PC-9 (cell line): Measurements from ENCODE around the gene LHX6. TPM values are rescaled to one million over a fixed set of nuclear protein-coding genes. Genes with fewer than 3 reads are reported as not detected.

Experiments used
- BruUV-seq: library from RNA; stranded (reverse); fragments of 400-500 nt; replicated peaks from 2 replicates; lab custom pipeline; 2021; lab: Mats Ljungman, UMichigan
- CTCF ChIA-PET: fragments of 300-600 bp; sonication (Branson Sonifier 250); formaldehyde crosslinking; loops from one replicate; lab custom pipeline; 2022; ENCODE audit warnings: antibody characterized with exemption; lab: Charles Lee
- POLR2A ChIA-PET: fragments of 300-600 bp; sonication (Branson Sonifier 250); formaldehyde crosslinking; loops from one replicate; lab custom pipeline; 2022; ENCODE audit warnings: antibody characterized with exemption; ENCODE audit not compliant: unreplicated experiment; lab: Charles Lee
- DNase-seq, 2 experiments: peaks; one replicate each; pipeline versions ENCODE4 v3.0.0 to v3.0.0-alpha.2; 2015 to 2022; ENCODE audit warnings: mixed read lengths in 1 of 2
- H2AFZ ChIP-seq: fragments of 200-600 bp; sonication (generic); 2 replicates; pipeline ENCODE4 v1.8.1; 2017; ENCODE audit warnings: antibody characterized with exemption
- H3F3A ChIP-seq: fragments of 200-600 bp; sonication (generic); 2 replicates; pipeline ENCODE4 v1.8.1; 2017; ENCODE audit warnings: antibody characterized with exemption, mild to moderate bottlenecking, low read depth; ENCODE audit not compliant: insufficient read depth
- H3K27ac ChIP-seq: fragments of 200-600 bp; sonication (generic); 2 replicates; pipeline ENCODE4 v1.6.1; 2016; ENCODE audit warnings: mixed run types
- H3K27me3 ChIP-seq: fragments of 200-600 bp; sonication (generic); 2 replicates; pipeline ENCODE4 v1.6.1; 2016; ENCODE audit warnings: low read depth, mixed run types; ENCODE audit not compliant: insufficient read depth
- H3K36me3 ChIP-seq: fragments of 200-600 bp; sonication (generic); 2 replicates; pipeline ENCODE4 v1.6.1; 2016; ENCODE audit warnings: low read depth, mixed run types
- H3K4me1 ChIP-seq: fragments of 200-600 bp; sonication (generic); replicated peaks from 2 replicates; pipeline ENCODE4 v1.6.1; 2016; ENCODE audit warnings: mixed run types; ENCODE audit not compliant: insufficient read depth
- H3K4me2 ChIP-seq: fragments of 200-600 bp; sonication (generic); 2 replicates; pipeline ENCODE4 v1.6.1; 2017; ENCODE audit warnings: mixed run types
- H3K4me3 ChIP-seq: fragments of 200-600 bp; sonication (generic); 2 replicates; pipeline ENCODE4 v1.6.1; 2016; ENCODE audit warnings: mixed run types
- H3K79me2 ChIP-seq: fragments of 200-600 bp; sonication (generic); 2 replicates; pipeline ENCODE4 v1.6.1; 2017; ENCODE audit warnings: low read depth, mixed run types
- H3K9me2 ChIP-seq: fragments of 200-600 bp; sonication (generic); 2 replicates; pipeline ENCODE4 v1.8.1; 2017; ENCODE audit warnings: mild to moderate bottlenecking; ENCODE audit not compliant: insufficient read depth
- H3K9me3 ChIP-seq: fragments of 200-600 bp; sonication (generic); 2 replicates; pipeline ENCODE4 v1.8.1; 2016; ENCODE audit warnings: low read depth; ENCODE audit not compliant: insufficient read depth
- H4K20me1 ChIP-seq: fragments of 200-600 bp; sonication (generic); 2 replicates; pipeline ENCODE4 v1.8.1; 2017; ENCODE audit not compliant: insufficient read depth
- EZH2 ChIP-seq: fragments of 200-600 bp; sonication (generic); IDR thresholded peaks from 2 replicates; pipeline ENCODE4 v1.8.0; 2017; ENCODE audit warnings: antibody characterized with exemption, low read depth
- intact Hi-C: fragments of 100-400 bp; cut with micrococcal nuclease; formaldehyde crosslinking; loops from one replicate; pipeline ENCODE4 v1.10.0; 2022; ENCODE audit not compliant: unreplicated experiment
- total RNA-seq: library from RNA; stranded (reverse); gene quantifications from 2 replicates; pipeline ENCODE4 v1.2.3, GENCODE V29; 2021
- TF ChIP-seq, protein P1 (sequence below): fragments of 200-600 bp; sonication (generic); conservative IDR thresholded peaks from 2 replicates; pipeline ENCODE4 v1.6.1; 2017; ENCODE audit warnings: mixed run types, antibody characterized with exemption, mild to moderate bottlenecking, moderate library complexity

LHX6 gene
- total RNA-seq, 1 experiment from 2014 or later = not detected

DNA sequence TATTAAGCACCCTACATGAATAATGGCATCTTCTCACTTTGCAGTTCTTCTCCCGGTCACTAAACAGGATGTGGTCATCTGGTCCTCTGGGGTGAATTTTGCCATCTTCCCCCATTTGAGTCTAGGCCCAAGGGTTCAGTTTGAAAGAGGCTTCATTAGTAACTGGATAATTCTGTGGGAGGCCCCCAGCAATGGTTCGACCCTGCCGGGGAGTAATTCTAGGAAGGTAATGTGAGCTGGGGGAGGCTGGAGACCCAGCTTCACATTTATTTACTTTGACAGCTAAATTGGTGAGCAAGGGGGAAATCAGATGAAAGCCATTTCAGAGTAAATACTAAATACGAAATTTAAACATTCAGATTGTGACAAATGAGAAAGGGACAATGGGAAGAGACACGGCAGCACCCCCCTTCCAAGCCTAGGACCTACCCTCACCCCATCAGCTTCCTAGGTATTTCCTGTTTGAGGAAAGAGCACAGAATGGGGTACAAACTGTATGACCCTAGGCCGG lies 4.1 kb upstream of the LHX6 start:
- no peak overlapping the region for H2AFZ ChIP-seq
- TF ChIP-seq, protein P1, sequence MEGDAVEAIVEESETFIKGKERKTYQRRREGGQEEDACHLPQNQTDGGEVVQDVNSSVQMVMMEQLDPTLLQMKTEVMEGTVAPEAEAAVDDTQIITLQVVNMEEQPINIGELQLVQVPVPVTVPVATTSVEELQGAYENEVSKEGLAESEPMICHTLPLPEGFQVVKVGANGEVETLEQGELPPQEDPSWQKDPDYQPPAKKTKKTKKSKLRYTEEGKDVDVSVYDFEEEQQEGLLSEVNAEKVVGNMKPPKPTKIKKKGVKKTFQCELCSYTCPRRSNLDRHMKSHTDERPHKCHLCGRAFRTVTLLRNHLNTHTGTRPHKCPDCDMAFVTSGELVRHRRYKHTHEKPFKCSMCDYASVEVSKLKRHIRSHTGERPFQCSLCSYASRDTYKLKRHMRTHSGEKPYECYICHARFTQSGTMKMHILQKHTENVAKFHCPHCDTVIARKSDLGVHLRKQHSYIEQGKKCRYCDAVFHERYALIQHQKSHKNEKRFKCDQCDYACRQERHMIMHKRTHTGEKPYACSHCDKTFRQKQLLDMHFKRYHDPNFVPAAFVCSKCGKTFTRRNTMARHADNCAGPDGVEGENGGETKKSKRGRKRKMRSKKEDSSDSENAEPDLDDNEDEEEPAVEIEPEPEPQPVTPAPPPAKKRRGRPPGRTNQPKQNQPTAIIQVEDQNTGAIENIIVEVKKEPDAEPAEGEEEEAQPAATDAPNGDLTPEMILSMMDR = no peak
- no peak for TF ChIP-seq EZH2
- H3K4me3 ChIP-seq = no peak overlapping the region
- no peaks in the 10 kb centered on the region for H3K9me3 ChIP-seq
- no peaks in the 10 kb centered on the region for H3K79me2 ChIP-seq
- no peaks in the 10 kb centered on the region; the same call in 1 of the 2 replicates for H4K20me1 ChIP-seq
- H3K4me2 ChIP-seq = no peak overlapping the region
- CTCF ChIA-PET = no interaction called here
- POLR2A ChIA-PET = no interaction called here
- no peaks in the 10 kb centered on the region for H3K9me2 ChIP-seq
- H3K36me3 ChIP-seq = no peaks in the 10 kb centered on the region
- H3K4me1 ChIP-seq = no peaks in the 10 kb centered on the region
- no peaks in the 10 kb centered on the region for H3F3A ChIP-seq
- intact Hi-C loops = no loop called here
- H3K27ac ChIP-seq = no peak overlapping the region
- BruUV-seq = no TSS peak
- peaks cover 35% of the 10 kb centered on the region for H3K27me3 ChIP-seq
- no peak for DNase-seq

DNA sequence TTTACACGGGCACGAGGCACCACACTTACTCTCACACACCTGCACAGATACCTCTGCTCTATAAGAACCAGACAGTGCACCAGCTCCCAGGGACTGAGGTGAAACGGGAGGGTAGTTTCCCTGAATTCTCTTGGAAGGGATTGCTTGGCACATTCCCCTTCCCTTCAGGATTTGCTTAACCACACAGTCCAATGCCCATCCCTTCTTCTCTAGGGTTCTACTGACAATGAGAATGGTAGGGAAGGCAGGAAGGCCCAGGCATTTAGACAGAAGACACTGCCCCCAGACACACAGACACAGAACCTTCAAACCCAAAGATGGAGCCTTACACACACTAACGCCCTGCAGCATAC lies 704 bp upstream of the LHX6 start:
- POLR2A ChIA-PET = no interaction called here
- Histone ChIP-seq H3K9me3 (no peaks in the 10 kb centered on the region), H3K79me2 (no peaks in the 10 kb centered on the region), H2AFZ (no peak overlapping the region), H3K36me3 (no peaks in the 10 kb centered on the region), H3K27me3 (peaks cover 38% of the 10 kb centered on the region), H3K27ac (no peak overlapping the region), H4K20me1 (no peaks in the 10 kb centered on the region), H3F3A (no peaks in the 10 kb centered on the region), H3K4me2 (no peak overlapping the region), H3K9me2 (no peaks in the 10 kb centered on the region), H3K4me3 (no peak overlapping the region), H3K4me1 (no peaks in the 10 kb centered on the region)
- no TSS peak for BruUV-seq
- intact Hi-C loops = no loop called here
- DNase-seq = no peak
- TF ChIP-seq EZH2 = no peak
- TF ChIP-seq, protein P1 = no peak
- CTCF ChIA-PET = no interaction called here

- ChIA-PET CTCF (no interaction called here), POLR2A (no interaction called here)
- Histone ChIP-seq H3K27me3 (peaks cover 38% of the 10 kb centered on the region), H2AFZ (no peak overlapping the region), H4K20me1 (no peaks in the 10 kb centered on the region), H3K36me3 (no peaks in the 10 kb centered on the region), H3K9me3 (no peaks in the 10 kb centered on the region), H3F3A (no peaks in the 10 kb centered on the region), H3K79me2 (no peaks in the 10 kb centered on the region), H3K4me2 (no peak overlapping the region), H3K4me1 (no peaks in the 10 kb centered on the region), H3K4me3 (no peak overlapping the region), H3K27ac (no peak overlapping the region), H3K9me2 (no peaks in the 10 kb centered on the region)
- TF ChIP-seq EZH2 = no peak
- TF ChIP-seq, protein P1 = no peak
- intact Hi-C loops = no loop called here
- DNase-seq = no peak
- no TSS peak for BruUV-seq
Observed at GRCh38 chr9:122228191-122228567, 578 bp downstream of the LHX6 start.
